ENCODE data around the gene ZMYM5. TPM values are rescaled to one million over a fixed set of nuclear protein-coding genes. Genes with fewer than 3 reads are reported as not detected.

Gene ZMYM5
- total and polyA plus RNA-seq, 2 of the 4 experiments (the other 2 are of a cell fraction) = 7.0 to 10.2 TPM

DNA sequence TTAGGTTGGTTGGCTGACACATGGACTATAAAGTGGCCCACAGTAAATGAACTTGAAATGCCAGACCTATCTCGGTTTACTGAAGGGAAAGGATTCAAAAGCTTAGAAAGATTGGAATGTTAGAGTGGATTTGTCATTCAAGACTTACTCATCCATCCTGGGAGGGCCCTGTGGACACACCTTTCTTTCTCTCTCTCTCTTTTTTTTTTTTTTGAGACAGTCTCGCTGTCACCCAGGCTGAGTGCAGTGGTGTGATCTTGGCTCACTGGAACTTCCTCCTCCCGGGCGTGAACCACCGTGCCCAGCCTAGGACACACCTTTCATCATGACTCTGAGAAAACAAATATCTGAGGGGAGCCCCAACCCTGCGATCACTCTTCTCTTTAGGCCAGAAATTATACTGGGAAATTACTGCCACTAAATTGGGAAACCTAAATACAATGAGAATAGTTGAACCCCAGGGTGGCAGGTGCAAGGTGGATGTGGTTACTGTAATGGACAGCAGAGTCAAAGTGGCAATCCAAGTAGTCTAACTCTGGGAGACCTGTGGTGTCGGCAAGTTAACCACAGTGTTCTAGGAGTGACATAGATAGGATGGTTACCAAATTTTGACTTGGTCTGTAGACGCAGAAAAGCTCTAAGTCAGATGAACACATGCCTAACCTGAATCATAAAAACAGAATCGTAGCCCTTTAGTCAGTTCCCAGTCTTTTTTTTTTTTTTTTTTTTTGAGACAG is 47.1 kb upstream of the ZMYM5 start:
- TF ChIP-seq MXI1 (IDR thresholded peaks at IDR 0.05; ENCODE audit: borderline replicate concordance, low read depth, low read length) (no peak), CHD1 (IDR thresholded peaks at IDR 0.05; ENCODE audit: low read depth, low read length) (no peak), RFX5 (IDR thresholded peaks at IDR 0.05; ENCODE audit: low read depth, low read length) (no peak), POLR2A (IDR thresholded peaks at IDR 0.05; ENCODE audit: low read depth, low read length) (no peak), NFE2L2 (IDR thresholded peaks at IDR 0.05; ENCODE audit: low read depth, low read length) (no peak), SMC3 (IDR thresholded peaks at IDR 0.05; ENCODE audit: low read depth, low read length) (no peak), RCOR1 (IDR thresholded peaks at IDR 0.05; ENCODE audit: insufficient replicate concordance, low read length) (no peak), RAD21 (IDR thresholded peaks at IDR 0.05; ENCODE audit: low read length) (no peak), FOS (IDR thresholded peaks at IDR 0.05; ENCODE audit: low read depth, low read length) (no peak), BHLHE40 (IDR thresholded peaks at IDR 0.05; ENCODE audit: low read depth, low read length) (no peak), ELK1 (IDR thresholded peaks at IDR 0.05; ENCODE audit: borderline replicate concordance, low read depth, low read length) (no peak), MAFK (IDR thresholded peaks at IDR 0.05; ENCODE audit: low read depth, low read length) (no peak)
- ATAC-seq (ENCODE audit: low read depth) (no peak), DNase-seq (peak; percentile 49)
- no peaks in the 10 kb centered on the region for H3K9me3 ChIP-seq (ENCODE audit: control insufficient read depth, insufficient read depth, low read length)
- POLR2A ChIA-PET (ENCODE audit: unreplicated experiment) = no interaction called here
- H3K4me1 ChIP-seq (ENCODE audit: control insufficient read depth, insufficient read depth, low read length) = no peaks in the 10 kb centered on the region
- in situ Hi-C loops (cut with MboI; ENCODE audit: low sequenced_read_pairs) = no loop called here
- no peak overlapping the region for H3K4me3 ChIP-seq (ENCODE audit: insufficient read depth, low read depth, low read length)
- H3K27ac ChIP-seq (ENCODE audit: insufficient read depth, low read length) = no peak overlapping the region
- H4K91ac ChIP-seq (ENCODE audit: insufficient read depth, low read depth, low read length) = no peak overlapping the region
- no peak overlapping the region for H2BK20ac ChIP-seq (ENCODE audit: low read depth, low read length)
- no peak overlapping the region for H4K8ac ChIP-seq (ENCODE audit: low read depth in 2 of 2, low read length in 2 of 2)
- no peak overlapping the region for H3K4ac ChIP-seq (ENCODE audit: low read depth, low read length)
- no peaks in the 10 kb centered on the region for H3K79me1 ChIP-seq (ENCODE audit: low read depth in 1 of 2, low read length in 2 of 2)
- CTCF ChIA-PET = interaction anchor here (0.7 kb wide), 1 partner anchor 17 kb away, joined by 3 read pairs; no protein-coding TSS in a partner anchor
- no peak overlapping the region for H2AFZ ChIP-seq (replicated peaks; ENCODE audit: low read length, poor library complexity)
- no peak overlapping the region for H3K18ac ChIP-seq (ENCODE audit: low read depth, low read length)
- no peak overlapping the region for H2AK9ac ChIP-seq (replicated peaks; ENCODE audit: low read depth, low read length, poor library complexity)
- intact Hi-C loops (cut with micrococcal nuclease) = no loop called here
- H2AK5ac ChIP-seq (ENCODE audit: low read depth, low read length) = no peak overlapping the region
- H2BK120ac ChIP-seq (ENCODE audit: low read depth, low read length) = no peak overlapping the region
- no peaks in the 10 kb centered on the region for H3K9me1 ChIP-seq (ENCODE audit: insufficient read depth, low read length)
- H2BK15ac ChIP-seq (ENCODE audit: low read depth, low read length) = no peak overlapping the region
- no peak overlapping the region for H3K14ac ChIP-seq (replicated peaks; ENCODE audit: low read depth, low read length)
- dilution Hi-C loops (cut with HindIII; ENCODE audit: low sequenced_read_pairs, unreplicated experiment) = no loop called here
- peaks cover 7% of the 10 kb centered on the region for H3K27me3 ChIP-seq (ENCODE audit: control insufficient read depth, insufficient read depth, low read length)
- no TSS peak for BruUV-seq (replicated peaks)
- H3K4me2 ChIP-seq (ENCODE audit: low read depth, low read length) = no peak overlapping the region
- no peaks in the 10 kb centered on the region for H3K36me3 ChIP-seq (ENCODE audit: control insufficient read depth, insufficient read depth, low read length)
- no CpG with 5 or more reads among the region's 9 CpGs for WGBS, 2 experiments (ENCODE audit: extremely low coverage in 2 of 2, insufficient read length in 1 of 2)
- H3K23ac ChIP-seq (ENCODE audit: low read depth, low read length) = no peak overlapping the region
- no peak overlapping the region for H2BK5ac ChIP-seq (ENCODE audit: low read depth, low read length, poor library complexity, severe bottlenecking)
- H3K56ac ChIP-seq (ENCODE audit: extremely low read depth, insufficient read depth, low read length) = no peak overlapping the region
- no peaks in the 10 kb centered on the region for H4K20me1 ChIP-seq (ENCODE audit: insufficient read depth, low read length)
- no peak overlapping the region for H3K9ac ChIP-seq (ENCODE audit: low read depth, low read length)
- H4K5ac ChIP-seq (ENCODE audit: low read depth, low read length) = no peak overlapping the region

Data from IMR-90 (cell line).